Activated naive CD8-positive, alpha-beta T cell treated with anti-CD3 and anti-CD28 coated beads, Interleukin-2, amount 10 ng/mL, durations not matched to agents 7 days and 5 days (primary cell): Measurements from ENCODE around the gene WDR27. TPM values are rescaled to one million over a fixed set of nuclear protein-coding genes. Genes with fewer than 3 reads are reported as not detected.
A peak's percentile ranks its signal among the peaks of the same experiment; 100 is the strongest.

ENCODE experiments used
- ATAC-seq: fragments of 150-1000 bp; cut with Tn5 transposase; one replicate; pipeline ENCODE4 v1.10.0; 2021; ENCODE audit warnings: low read depth, moderate library complexity
- POLR2A ChIA-PET: fragments of 350-600 bp; sonication (Branson Sonifier 250); formaldehyde crosslinking; loops from one replicate; lab custom pipeline; 2021; ENCODE audit warnings: antibody characterized with exemption; lab: Charles Lee
- DNase-seq: peaks from one replicate; pipeline ENCODE4 v3.0.0; 2021
- H3K27ac Mint-ChIP-seq: one replicate; pipeline ENCODE4 v1.8.0; 2022; ENCODE audit warnings: mild to moderate bottlenecking, mixed read lengths
- H3K27me3 Mint-ChIP-seq: one replicate; pipeline ENCODE4 v1.8.0; 2022; ENCODE audit warnings: mild to moderate bottlenecking, moderate library complexity, mixed read lengths
- H3K36me3 Mint-ChIP-seq: one replicate; pipeline ENCODE4 v1.8.0; 2021; ENCODE audit warnings: mild to moderate bottlenecking, mixed read lengths
- H3K4me1 Mint-ChIP-seq: one replicate; pipeline ENCODE4 v1.8.0; 2021; ENCODE audit warnings: mixed read lengths
- H3K4me3 Mint-ChIP-seq: one replicate; pipeline ENCODE4 v1.8.0; 2022; ENCODE audit warnings: mild to moderate bottlenecking, moderate library complexity, mixed read lengths
- H3K9me3 Mint-ChIP-seq: one replicate; pipeline ENCODE4 v1.8.0; 2021; ENCODE audit warnings: mixed read lengths
- total RNA-seq, 2 experiments: library from RNA; stranded (reverse); gene quantifications; one replicate each; pipeline ENCODE4 v1.2.3, GENCODE V29; 2021

Gene WDR27
- total RNA-seq, 2 experiments from 2014 or later, result 37.6 to 39.6 TPM

DNA sequence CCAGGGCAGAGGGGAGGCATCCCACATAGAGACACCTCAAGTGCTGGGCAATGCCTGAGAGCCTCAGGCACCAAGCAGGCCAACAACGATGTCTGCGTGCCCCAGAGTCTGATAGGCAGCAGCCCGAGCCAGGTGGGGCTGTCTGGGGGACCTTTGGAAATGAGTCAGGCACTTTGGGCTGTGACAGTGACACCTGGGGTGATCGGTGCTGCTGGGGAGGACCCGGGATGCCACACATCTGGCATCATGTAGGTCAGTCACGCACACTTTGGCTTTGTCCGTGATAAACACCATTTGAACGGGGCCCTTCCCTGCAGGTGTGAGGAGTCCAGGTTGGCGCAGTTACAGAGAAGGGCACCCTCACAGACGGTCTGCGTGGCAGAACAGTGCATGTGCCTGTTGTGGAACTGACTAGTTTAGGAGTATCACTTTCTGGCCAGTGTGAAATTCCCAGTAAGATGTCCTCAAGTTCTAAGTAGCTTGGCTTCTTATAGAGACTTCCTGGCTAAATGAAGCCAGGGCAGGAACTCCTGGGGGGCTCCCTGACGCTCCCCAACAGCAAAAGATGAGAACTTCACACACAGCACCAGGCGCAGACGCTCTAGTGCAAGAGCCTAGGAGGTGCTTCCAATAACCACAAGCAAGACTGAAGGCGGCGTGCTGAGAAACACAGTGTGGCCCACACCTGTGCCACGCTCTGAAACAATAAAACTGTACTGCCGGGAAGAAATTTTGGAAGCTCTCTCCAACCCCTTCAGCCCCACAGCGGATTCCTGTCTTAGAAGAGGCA is 134.7 kb downstream of the WDR27 start:
- ATAC-seq (no peak), DNase-seq (no peak)
- Mint-ChIP-seq H3K27ac (no peak overlapping the region), H3K4me3 (no peak overlapping the region), H3K27me3 (peaks cover 8% of the 10 kb centered on the region), H3K4me1 (peaks cover 22% of the 10 kb centered on the region), H3K9me3 (no peaks in the 10 kb centered on the region), H3K36me3 (peaks cover 5% of the 10 kb centered on the region)
- POLR2A ChIA-PET, result no interaction called here

DNA sequence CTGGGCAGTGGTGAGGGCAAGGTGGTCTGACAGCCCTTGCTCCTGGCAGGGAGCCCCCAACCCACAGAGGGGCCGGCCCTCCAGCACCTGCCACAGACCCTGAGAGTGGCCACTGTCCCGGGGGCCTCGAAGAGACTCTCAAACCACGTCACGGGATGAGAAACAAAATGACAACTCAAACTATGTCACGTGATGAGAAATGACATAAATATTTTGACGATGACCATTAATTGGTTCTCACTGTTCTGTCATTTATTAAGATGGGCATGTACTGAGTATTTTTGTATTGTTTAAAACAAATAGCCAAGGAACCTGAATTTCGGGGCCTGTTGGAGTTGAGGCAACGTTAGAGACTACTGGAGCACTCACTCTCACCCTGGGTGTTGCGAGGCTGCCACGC is 135.5 kb downstream of the WDR27 start:
- peaks cover 22% of the 10 kb centered on the region for H3K4me1 Mint-ChIP-seq
- peaks cover 4% of the 10 kb centered on the region for H3K36me3 Mint-ChIP-seq
- DNase-seq (no peak), ATAC-seq (no peak)
- H3K4me3 Mint-ChIP-seq, result no peak overlapping the region
- POLR2A ChIA-PET, result no interaction called here
- H3K9me3 Mint-ChIP-seq, result no peaks in the 10 kb centered on the region
- H3K27ac Mint-ChIP-seq, result no peak overlapping the region
- H3K27me3 Mint-ChIP-seq, result peaks cover 8% of the 10 kb centered on the region

DNA sequence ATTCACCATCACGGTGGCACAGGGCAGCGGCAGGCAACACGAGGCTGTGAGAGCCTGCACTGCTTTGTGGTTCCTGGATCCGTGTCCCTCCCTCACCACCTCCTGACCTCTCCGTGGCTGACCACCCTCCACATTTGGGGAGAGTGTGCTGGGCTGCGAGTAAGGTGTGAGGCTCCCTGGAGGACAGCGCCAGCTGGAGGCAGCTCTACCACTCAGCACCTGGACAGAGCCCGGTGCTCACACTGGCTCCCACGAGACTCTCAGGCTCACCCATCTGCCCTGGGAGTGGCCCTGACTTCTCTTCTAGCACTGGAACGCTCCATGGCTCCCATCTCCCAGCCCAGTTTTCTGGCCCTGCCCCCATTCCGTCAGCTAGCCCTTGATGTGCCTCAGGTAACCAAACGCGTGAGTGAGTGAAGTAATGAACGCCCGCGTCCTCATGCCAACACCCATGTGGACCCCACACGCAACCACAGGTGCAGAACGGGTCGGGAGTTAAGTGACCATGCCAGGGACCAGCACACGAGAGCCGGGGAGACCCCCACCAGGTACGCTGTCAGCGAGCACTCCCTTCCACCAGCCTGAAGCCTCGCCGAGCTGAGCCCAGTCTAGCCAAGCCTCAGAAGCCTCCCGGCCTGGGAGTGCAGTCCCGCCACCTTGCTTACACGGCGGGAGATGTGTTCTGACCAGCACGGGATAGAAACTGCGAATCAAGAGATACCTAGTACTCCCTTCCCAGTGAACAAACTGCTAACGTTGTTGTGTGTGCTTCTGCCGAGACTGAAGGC is 137.2 kb downstream of the WDR27 start:
- no peak for ATAC-seq
- Mint-ChIP-seq H3K9me3 (no peaks in the 10 kb centered on the region), H3K27me3 (peaks cover 10% of the 10 kb centered on the region), H3K36me3 (peaks cover 5% of the 10 kb centered on the region), H3K4me3 (no peak overlapping the region), H3K27ac (no peak overlapping the region), H3K4me1 (peaks cover 17% of the 10 kb centered on the region)
- POLR2A ChIA-PET, result no interaction called here
- DNase-seq, result no peak

DNA sequence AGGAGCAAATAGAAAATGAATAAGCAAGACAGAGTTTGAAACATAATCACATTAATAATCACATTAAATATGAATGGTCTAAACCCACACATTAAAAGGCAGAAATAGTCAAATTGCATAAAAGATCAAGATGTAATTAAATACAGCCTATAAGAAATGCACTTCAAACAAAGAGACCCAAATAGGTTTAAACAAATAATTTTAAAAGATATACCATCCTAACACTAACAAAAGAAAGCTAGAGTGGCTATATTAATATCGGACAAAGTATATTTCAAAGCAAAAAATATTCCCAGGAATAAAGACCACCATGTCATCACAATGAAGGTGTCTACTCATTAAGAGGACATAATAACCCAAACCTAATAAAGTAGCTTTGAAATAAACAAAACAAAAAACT is 140.2 kb downstream of the WDR27 start:
- POLR2A ChIA-PET, result no interaction called here
- Mint-ChIP-seq H3K4me1 (peaks cover 6% of the 10 kb centered on the region), H3K27me3 (peaks cover 8% of the 10 kb centered on the region), H3K27ac (no peak overlapping the region), H3K4me3 (no peak overlapping the region), H3K9me3 (no peaks in the 10 kb centered on the region), H3K36me3 (peaks cover 9% of the 10 kb centered on the region)
- ATAC-seq (no peak), DNase-seq (no peak)

DNA sequence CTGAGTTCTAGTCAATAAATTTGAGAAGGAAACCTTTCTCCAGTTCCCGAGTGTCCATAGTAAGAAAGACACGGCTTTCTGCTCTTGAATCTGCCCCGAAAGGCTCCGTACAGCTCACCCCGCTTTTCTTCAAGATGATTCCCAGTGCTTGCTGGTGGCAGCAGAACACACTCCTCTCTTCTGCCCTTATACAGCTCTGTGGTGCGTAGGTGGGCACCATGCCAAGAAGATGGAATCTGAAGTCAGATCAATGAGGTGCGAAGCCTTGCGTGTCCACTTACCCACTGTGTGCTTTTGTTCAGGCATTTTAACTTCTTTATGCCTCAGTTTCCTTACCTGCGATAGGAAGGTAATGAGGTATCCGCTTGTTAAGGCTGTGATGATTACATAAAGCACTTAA is 142.2 kb downstream of the WDR27 start:
- peaks cover 11% of the 10 kb centered on the region for H3K27me3 Mint-ChIP-seq
- no peak for DNase-seq
- POLR2A ChIA-PET, result no interaction called here
- no peaks in the 10 kb centered on the region for H3K9me3 Mint-ChIP-seq
- H3K27ac Mint-ChIP-seq, result no peak overlapping the region
- peaks cover 9% of the 10 kb centered on the region for H3K36me3 Mint-ChIP-seq
- H3K4me3 Mint-ChIP-seq, result no peak overlapping the region
- peaks cover 11% of the 10 kb centered on the region for H3K4me1 Mint-ChIP-seq
- no peak for ATAC-seq

DNA sequence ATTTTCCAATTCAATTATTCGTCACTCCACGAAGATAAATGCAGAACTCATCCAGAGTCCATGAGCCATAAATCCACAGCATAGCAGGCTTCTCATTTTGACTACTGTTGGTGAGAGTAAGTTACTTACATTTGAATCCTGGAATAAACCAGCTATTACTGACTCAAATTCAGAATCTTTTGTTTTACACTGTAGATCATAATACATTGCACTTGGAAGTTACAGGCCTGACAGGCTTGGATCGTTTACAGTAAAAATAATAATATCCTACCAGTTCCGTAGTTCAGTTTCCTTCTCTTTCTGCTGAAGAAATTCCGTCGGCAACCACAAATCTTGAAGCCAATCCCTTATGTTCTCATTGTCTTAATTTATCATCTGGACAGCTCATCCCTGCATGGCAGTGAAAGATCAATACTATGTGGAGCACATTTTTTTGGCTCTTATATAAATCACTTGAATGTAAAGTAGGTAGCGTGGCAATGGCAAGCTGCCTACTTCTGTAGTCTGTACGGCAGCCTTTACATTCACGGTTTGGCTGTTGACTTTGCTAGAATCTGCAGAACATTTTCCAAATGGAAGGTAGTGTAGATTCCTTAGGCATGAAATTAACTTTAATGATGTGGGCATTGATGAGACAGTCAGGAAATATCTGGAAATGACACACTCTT is 142.9 kb downstream of the WDR27 start:
- DNase-seq (no peak), ATAC-seq (no peak)
- Mint-ChIP-seq H3K27me3 (peaks cover 11% of the 10 kb centered on the region), H3K27ac (no peak overlapping the region), H3K4me1 (peaks cover 11% of the 10 kb centered on the region), H3K9me3 (no peaks in the 10 kb centered on the region), H3K36me3 (peaks cover 9% of the 10 kb centered on the region), H3K4me3 (no peak overlapping the region)
- POLR2A ChIA-PET, result no interaction called here

DNA sequence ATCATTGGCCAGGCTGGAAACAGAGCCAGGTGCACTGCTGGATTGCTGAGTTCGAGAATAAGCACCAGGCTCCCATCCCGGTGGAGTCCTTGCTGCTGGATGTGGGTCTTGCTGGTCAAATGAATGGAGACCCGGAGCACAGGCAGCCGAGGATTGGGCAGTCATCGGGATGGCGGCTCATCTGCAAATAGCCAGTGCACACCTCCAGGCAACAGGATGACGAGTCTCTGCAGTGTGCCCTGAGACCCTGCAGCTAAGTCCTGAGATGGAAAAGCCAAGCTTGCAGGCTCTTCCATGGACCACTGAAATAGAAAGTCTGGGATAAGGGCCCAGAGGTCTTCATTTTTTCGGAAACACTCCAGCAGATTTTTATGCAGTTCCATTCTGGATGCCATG is 143.5 kb downstream of the WDR27 start:
- peaks cover 13% of the 10 kb centered on the region for H3K27me3 Mint-ChIP-seq
- peaks cover 9% of the 10 kb centered on the region for H3K36me3 Mint-ChIP-seq

DNA sequence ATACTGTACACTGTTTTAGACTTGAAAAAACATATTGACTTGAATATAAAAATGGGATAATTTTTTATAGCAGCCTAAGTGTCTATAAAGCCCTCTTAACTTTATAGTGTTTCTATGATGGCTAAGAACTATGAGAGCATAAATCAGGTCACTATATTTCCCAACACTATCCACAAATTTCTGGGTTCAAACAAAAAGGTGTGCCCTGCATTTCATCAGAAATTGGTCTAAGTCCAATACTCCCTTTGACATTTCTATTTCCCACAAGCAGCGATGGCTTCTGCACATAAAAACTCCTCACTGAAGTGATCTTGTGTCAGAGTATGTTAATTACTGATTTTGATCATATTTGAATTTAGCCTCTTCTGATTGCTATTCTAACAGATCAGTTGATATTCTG is 143.9 kb downstream of the WDR27 start:
- H3K36me3 Mint-ChIP-seq, result peaks cover 9% of the 10 kb centered on the region
- no peak overlapping the region for H3K4me3 Mint-ChIP-seq
- peaks cover 11% of the 10 kb centered on the region for H3K4me1 Mint-ChIP-seq
- H3K27ac Mint-ChIP-seq, result no peak overlapping the region
- DNase-seq (no peak), ATAC-seq (no peak)
- POLR2A ChIA-PET, result no interaction called here
- H3K27me3 Mint-ChIP-seq, result peaks cover 12% of the 10 kb centered on the region
- no peaks in the 10 kb centered on the region for H3K9me3 Mint-ChIP-seq

More for the DNA sequence above, 143.5 kb downstream of the WDR27 start:
- H3K4me3 Mint-ChIP-seq, result no peak overlapping the region
- no peaks in the 10 kb centered on the region for H3K9me3 Mint-ChIP-seq
- DNase-seq (no peak), ATAC-seq (no peak)
- H3K27ac Mint-ChIP-seq, result no peak overlapping the region
- POLR2A ChIA-PET, result no interaction called here
- peaks cover 11% of the 10 kb centered on the region for H3K4me1 Mint-ChIP-seq

DNA sequence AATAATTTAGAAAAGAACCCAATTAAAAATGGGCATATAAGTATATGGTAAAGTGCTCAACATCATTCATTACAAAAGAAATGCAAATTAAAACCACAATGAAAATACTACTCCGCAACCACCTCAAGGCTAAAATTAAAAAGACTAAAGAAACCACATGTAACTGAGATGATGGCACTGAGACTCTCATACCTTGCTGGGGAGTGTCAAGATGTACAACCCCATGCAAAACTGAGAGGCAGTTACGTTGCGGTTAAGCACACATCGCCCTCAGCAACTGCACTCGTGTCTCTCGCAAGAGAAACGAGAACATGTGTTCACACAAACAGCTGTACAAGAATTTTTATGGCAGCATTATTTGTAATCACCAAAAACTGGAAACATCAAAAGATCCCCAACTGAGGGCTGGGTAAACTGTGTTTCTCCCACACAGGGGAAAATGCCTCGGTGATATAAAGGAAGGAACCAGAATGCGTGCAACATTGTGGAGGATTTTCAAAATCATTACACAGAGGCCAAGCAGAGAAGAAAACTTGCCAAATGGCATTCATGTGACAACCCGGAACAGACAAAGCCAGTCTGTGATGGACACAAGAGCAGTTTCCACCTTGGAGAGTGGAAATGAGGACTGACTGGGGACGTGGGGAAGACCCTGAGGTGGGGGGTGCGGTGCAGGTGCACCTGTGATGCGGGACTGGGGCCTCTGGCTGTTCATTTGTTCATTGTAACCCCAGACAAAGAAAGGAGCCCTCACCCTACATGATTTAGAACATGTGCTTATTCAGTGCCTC is 144.9 kb downstream of the WDR27 start:
- peak overlapping the region; percentile 67 for H3K4me3 Mint-ChIP-seq
- no peaks in the 10 kb centered on the region for H3K9me3 Mint-ChIP-seq
- H3K27ac Mint-ChIP-seq, result peak overlapping the region; percentile 55
- H3K27me3 Mint-ChIP-seq, result peaks cover 8% of the 10 kb centered on the region
- DNase-seq (no peak), ATAC-seq (peak; percentile 99)
- POLR2A ChIA-PET, result interaction anchor here (0.6 to 1.7 kb wide), 2 partner anchors 11 to 45 kb away, joined by 3 to 4 read pairs; no protein-coding TSS in a partner anchor
- H3K4me1 Mint-ChIP-seq, result peaks cover 11% of the 10 kb centered on the region
- H3K36me3 Mint-ChIP-seq, result peaks cover 7% of the 10 kb centered on the region

DNA sequence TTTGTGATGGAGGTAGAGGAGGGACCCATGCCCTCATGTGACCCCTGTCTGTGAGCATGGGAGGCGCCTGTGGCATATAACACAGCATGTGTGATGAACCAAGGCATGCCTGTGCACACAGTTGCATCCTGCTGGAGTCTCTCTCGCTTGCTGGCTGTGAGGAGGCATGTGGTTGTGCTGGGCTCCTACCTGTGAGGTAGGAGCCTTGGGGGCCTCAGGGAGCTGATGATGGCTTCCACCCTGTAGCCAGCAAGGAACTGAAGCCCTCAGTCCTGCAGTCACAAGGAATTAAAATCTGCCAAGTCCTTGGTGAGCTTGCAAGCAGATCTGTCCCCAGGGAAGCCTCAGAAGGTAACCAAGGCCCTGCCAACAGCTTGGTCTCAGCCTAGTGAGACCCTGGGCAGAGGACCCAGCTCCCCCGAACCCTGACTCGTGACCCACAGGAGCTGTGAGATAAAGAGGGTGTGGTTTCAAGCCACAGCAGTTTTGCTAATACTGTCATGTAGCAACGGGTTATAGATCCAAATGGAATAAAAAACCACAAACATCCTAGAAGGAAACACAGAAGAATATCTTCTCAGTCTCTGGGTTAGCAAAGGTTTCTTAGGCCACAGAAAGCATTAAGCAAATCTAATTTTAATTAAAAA is 145.7 kb downstream of the WDR27 start:
- no peaks in the 10 kb centered on the region for H3K9me3 Mint-ChIP-seq
- H3K4me1 Mint-ChIP-seq, result peaks cover 11% of the 10 kb centered on the region
- H3K27me3 Mint-ChIP-seq, result peaks cover 8% of the 10 kb centered on the region
- peaks cover 7% of the 10 kb centered on the region for H3K36me3 Mint-ChIP-seq
- DNase-seq, result no peak
- no peak for ATAC-seq
- no peak overlapping the region for H3K27ac Mint-ChIP-seq
- H3K4me3 Mint-ChIP-seq, result no peak overlapping the region
- POLR2A ChIA-PET, result interaction anchor here (0.6 to 1.7 kb wide), 2 partner anchors 12 to 44 kb away, joined by 3 to 4 read pairs; no protein-coding TSS in a partner anchor

DNA sequence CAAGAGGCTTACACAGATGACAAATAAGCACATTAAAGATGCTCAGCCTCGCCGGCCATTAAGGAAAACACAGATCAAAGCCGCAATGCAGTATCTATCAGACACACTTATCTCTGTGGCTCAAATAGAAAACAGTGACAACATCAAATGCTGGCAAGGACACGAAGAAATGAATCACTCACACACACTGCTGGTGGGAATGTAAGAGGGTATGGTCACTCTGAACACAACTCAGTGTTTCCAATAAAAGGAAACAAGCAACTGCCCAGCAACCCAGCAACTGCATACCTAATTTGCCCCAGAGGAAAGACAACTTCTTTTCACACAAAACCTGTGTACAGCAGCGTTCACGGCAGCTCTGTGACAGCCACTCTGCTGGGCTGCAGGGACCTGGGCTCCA is 155.8 kb downstream of the WDR27 start:
- H3K27ac Mint-ChIP-seq, result no peak overlapping the region
- no peaks in the 10 kb centered on the region for H3K4me1 Mint-ChIP-seq
- peaks cover 4% of the 10 kb centered on the region for H3K27me3 Mint-ChIP-seq
- POLR2A ChIA-PET, result no interaction called here
- H3K9me3 Mint-ChIP-seq, result peaks cover 7% of the 10 kb centered on the region
- H3K36me3 Mint-ChIP-seq, result peaks cover 10% of the 10 kb centered on the region
- no peak for DNase-seq
- ATAC-seq, result no peak
- no peak overlapping the region for H3K4me3 Mint-ChIP-seq

DNA sequence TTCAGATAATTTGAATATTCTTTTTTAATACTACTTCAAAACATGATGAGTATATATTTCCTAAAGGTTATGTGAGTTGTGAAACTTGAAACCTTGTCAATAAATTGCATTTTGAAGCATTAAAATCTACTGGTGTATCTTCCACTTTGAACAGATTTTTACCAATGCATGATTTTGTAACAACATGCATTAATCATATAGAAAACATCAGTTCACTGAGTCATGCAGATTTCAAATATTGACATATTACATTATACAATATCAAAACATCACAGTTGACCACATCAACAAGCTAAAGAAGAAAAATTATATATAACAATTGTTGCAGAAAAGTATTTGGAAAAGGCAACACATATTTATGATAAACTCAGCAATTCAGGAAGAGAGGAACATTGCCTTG is 158.1 kb downstream of the WDR27 start:
- H3K4me3 Mint-ChIP-seq, result no peak overlapping the region
- H3K27ac Mint-ChIP-seq, result no peak overlapping the region
- DNase-seq (no peak), ATAC-seq (no peak)
- peaks cover 6% of the 10 kb centered on the region for H3K9me3 Mint-ChIP-seq
- H3K27me3 Mint-ChIP-seq, result peaks cover 4% of the 10 kb centered on the region
- H3K36me3 Mint-ChIP-seq, result peaks cover 8% of the 10 kb centered on the region
- POLR2A ChIA-PET, result no interaction called here
- H3K4me1 Mint-ChIP-seq, result no peaks in the 10 kb centered on the region
